ENCODE data around the gene C1orf185.

The C1orf185 gene

DNA sequence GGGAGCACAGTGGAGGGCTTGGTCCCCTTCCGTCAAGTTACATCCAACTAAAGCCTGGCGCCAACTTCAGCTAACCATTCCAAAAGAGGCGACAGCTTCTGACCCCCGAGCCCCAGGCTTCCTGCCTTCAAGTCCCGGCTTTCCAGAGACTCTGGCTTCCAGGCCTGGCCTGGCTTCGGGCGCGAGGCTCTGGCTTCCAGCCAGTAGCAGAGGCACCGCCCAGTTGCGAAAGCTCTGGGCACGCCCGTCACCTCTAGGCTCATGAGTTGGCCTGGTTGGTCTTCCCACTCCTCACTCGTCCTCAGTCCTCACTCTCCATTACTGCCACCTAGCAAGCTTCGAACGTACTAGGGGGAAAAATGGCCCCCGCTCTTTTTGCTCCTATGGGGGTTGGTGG is 30.0 kb upstream of the C1orf185 start:
- Histone ChIP-seq H3K79me2 (ENCODE audit: insufficient read depth, low read length) (no peaks in the 10 kb centered on the region), H2AFZ (ENCODE audit: low read length) (no peak overlapping the region), H3K9me3 (ENCODE audit: low read length) (no peaks in the 10 kb centered on the region), H3K36me3 (ENCODE audit: insufficient read depth, low read length) (no peaks in the 10 kb centered on the region), H3K4me1 (ENCODE audit: insufficient read depth, low read length, severe bottlenecking) (no peaks in the 10 kb centered on the region), H3K9me2 (ENCODE audit: low read depth, low read length) (no peaks in the 10 kb centered on the region), H3K4me3 (ENCODE audit: low read depth, low read length, poor library complexity, severe bottlenecking) (no peak overlapping the region), H3K27ac (ENCODE audit: low read depth, low read length, poor library complexity, severe bottlenecking) (no peak overlapping the region), H3F3A (ENCODE audit: insufficient read depth, low read length) (no peaks in the 10 kb centered on the region), H3K9ac (ENCODE audit: low read length) (no peak overlapping the region), H3K27me3 (ENCODE audit: insufficient read depth, low read length) (no peaks in the 10 kb centered on the region), H4K20me1 (ENCODE audit: insufficient read depth, low read length) (no peaks in the 10 kb centered on the region), H3K4me2 (ENCODE audit: low read length) (no peak overlapping the region)
- TF ChIP-seq, protein P1, sequence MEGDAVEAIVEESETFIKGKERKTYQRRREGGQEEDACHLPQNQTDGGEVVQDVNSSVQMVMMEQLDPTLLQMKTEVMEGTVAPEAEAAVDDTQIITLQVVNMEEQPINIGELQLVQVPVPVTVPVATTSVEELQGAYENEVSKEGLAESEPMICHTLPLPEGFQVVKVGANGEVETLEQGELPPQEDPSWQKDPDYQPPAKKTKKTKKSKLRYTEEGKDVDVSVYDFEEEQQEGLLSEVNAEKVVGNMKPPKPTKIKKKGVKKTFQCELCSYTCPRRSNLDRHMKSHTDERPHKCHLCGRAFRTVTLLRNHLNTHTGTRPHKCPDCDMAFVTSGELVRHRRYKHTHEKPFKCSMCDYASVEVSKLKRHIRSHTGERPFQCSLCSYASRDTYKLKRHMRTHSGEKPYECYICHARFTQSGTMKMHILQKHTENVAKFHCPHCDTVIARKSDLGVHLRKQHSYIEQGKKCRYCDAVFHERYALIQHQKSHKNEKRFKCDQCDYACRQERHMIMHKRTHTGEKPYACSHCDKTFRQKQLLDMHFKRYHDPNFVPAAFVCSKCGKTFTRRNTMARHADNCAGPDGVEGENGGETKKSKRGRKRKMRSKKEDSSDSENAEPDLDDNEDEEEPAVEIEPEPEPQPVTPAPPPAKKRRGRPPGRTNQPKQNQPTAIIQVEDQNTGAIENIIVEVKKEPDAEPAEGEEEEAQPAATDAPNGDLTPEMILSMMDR (IDR thresholded peaks at IDR 0.05; ENCODE audit: low read length), result no peak
- no peak for TF ChIP-seq EZH2 (IDR thresholded peaks at IDR 0.05; ENCODE audit: borderline replicate concordance, low read length)

DNA sequence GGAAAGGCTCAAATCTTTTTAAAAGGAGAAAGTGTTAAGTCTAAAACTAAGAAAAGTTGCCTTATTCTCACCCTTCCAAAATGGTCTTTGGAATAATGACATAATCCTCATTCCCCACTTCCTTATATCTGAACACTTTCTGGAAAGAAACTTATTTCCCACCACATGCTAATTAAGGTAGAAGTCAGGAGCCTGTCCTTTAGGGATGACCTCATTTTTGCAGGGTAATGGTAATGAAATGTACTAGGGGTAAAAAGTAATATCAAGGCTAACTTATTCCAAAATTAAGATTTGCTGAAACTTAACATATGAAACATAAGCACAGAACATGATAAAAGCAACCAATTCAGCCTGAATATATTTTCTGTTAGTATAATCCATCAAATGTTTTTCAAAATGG is 29.4 kb upstream of the C1orf185 start:
- H3K79me2 ChIP-seq (ENCODE audit: insufficient read depth, low read length), result no peaks in the 10 kb centered on the region
- no peak overlapping the region for H2AFZ ChIP-seq (ENCODE audit: low read length)
- H3K4me1 ChIP-seq (ENCODE audit: insufficient read depth, low read length, severe bottlenecking), result no peaks in the 10 kb centered on the region
- no peaks in the 10 kb centered on the region for H3F3A ChIP-seq (ENCODE audit: insufficient read depth, low read length)
- H3K4me3 ChIP-seq (ENCODE audit: low read depth, low read length, poor library complexity, severe bottlenecking), result no peak overlapping the region
- H3K27ac ChIP-seq (ENCODE audit: low read depth, low read length, poor library complexity, severe bottlenecking), result no peak overlapping the region
- no peak overlapping the region for H3K4me2 ChIP-seq (ENCODE audit: low read length)
- no peaks in the 10 kb centered on the region for H3K36me3 ChIP-seq (ENCODE audit: insufficient read depth, low read length)
- TF ChIP-seq, protein P1 (IDR thresholded peaks at IDR 0.05; ENCODE audit: low read length), result no peak
- no peak for TF ChIP-seq EZH2 (IDR thresholded peaks at IDR 0.05; ENCODE audit: borderline replicate concordance, low read length)
- no peaks in the 10 kb centered on the region for H3K9me2 ChIP-seq (ENCODE audit: low read depth, low read length)
- H3K9ac ChIP-seq (ENCODE audit: low read length), result no peak overlapping the region
- H3K27me3 ChIP-seq (ENCODE audit: insufficient read depth, low read length), result no peaks in the 10 kb centered on the region
- H4K20me1 ChIP-seq (ENCODE audit: insufficient read depth, low read length), result no peaks in the 10 kb centered on the region
- no peaks in the 10 kb centered on the region for H3K9me3 ChIP-seq (ENCODE audit: low read length)

DNA sequence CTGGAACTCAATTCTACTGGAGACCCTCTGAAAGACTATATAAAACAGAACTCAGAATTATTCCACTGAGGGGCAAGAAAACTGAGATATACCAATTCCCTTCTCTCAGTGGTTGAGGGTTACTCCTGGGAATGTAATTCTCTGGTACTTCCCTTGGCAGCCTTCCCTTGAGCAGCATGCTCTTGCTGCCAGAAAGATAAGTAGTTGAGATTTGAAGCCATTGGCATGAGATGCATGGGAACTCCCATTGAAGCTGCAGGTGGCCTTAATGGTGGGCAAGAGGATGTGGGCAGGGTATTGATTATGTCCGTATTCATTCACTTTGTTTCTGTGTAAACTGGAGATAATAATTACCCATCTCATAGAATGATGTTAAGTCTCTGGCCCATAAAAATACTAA is 28.6 kb upstream of the C1orf185 start:
- TF ChIP-seq EZH2 (IDR thresholded peaks at IDR 0.05; ENCODE audit: borderline replicate concordance, low read length), result no peak
- TF ChIP-seq, protein P1 (IDR thresholded peaks at IDR 0.05; ENCODE audit: low read length), result no peak
- no peaks in the 10 kb centered on the region for H3F3A ChIP-seq (ENCODE audit: insufficient read depth, low read length)
- H3K36me3 ChIP-seq (ENCODE audit: insufficient read depth, low read length), result no peaks in the 10 kb centered on the region
- no peak overlapping the region for H3K9ac ChIP-seq (ENCODE audit: low read length)
- no peaks in the 10 kb centered on the region for H3K9me3 ChIP-seq (ENCODE audit: low read length)
- no peaks in the 10 kb centered on the region for H3K79me2 ChIP-seq (ENCODE audit: insufficient read depth, low read length)
- H4K20me1 ChIP-seq (ENCODE audit: insufficient read depth, low read length), result no peaks in the 10 kb centered on the region
- no peaks in the 10 kb centered on the region for H3K9me2 ChIP-seq (ENCODE audit: low read depth, low read length)
- H3K4me2 ChIP-seq (ENCODE audit: low read length), result no peak overlapping the region
- no peaks in the 10 kb centered on the region for H3K27me3 ChIP-seq (ENCODE audit: insufficient read depth, low read length)
- H3K4me1 ChIP-seq (ENCODE audit: insufficient read depth, low read length, severe bottlenecking), result no peaks in the 10 kb centered on the region
- no peak overlapping the region for H3K27ac ChIP-seq (ENCODE audit: low read depth, low read length, poor library complexity, severe bottlenecking)
- H3K4me3 ChIP-seq (ENCODE audit: low read depth, low read length, poor library complexity, severe bottlenecking), result no peak overlapping the region
- H2AFZ ChIP-seq (ENCODE audit: low read length), result no peak overlapping the region
